HL-60 (cell line): ENCODE measurements around the gene FAM174C.

ENCODE experiments used
- DNase-seq, 2 experiments: peaks; one replicate each; pipeline ENCODE4 v3.0.0-alpha.2; 2010 to 2020; ENCODE audit warnings: low read depth in 1 of 2, low spot score in 1 of 2
- H3K27ac ChIP-seq: fragments of 250-450 bp; sonication (Bioruptor Pico); replicated peaks from 2 replicates; pipeline ENCODE4 v1.5.1; 2020; ENCODE audit warnings: mild to moderate bottlenecking, moderate library complexity
- H3K27me3 ChIP-seq: fragments of 250-450 bp; sonication (Bioruptor Pico); 2 replicates; pipeline ENCODE4 v1.5.1; 2021; ENCODE audit warnings: mild to moderate bottlenecking, moderate library complexity; ENCODE audit not compliant: insufficient read depth, poor library complexity, severe bottlenecking
- H3K4me3 ChIP-seq: replicated peaks from 2 replicates; pipeline ENCODE4 v1.5.1; 2011; ENCODE audit warnings: mild to moderate bottlenecking, control low read depth, low read length; ENCODE audit not compliant: insufficient read depth
- GABPA ChIP-seq: IDR thresholded peaks from 2 replicates; pipeline ENCODE4 v1.6.1; 2012; ENCODE audit warnings: low read depth
- POLR2AphosphoS5 ChIP-seq: IDR thresholded peaks from 2 replicates; pipeline ENCODE4 v1.6.1; 2012; ENCODE audit warnings: low read depth
- SPI1 ChIP-seq: IDR thresholded peaks from 2 replicates; pipeline ENCODE4 v1.6.1; 2012; ENCODE audit warnings: low read depth, mild to moderate bottlenecking, borderline replicate concordance
- TF ChIP-seq, protein P1 (sequence below): IDR thresholded peaks from one replicate; pipeline ENCODE4 v1.5.1; 2011; ENCODE audit warnings: low read length, control low read depth, inconsistent platforms; ENCODE audit not compliant: insufficient read depth
- TF ChIP-seq, protein P2 (sequence below): IDR thresholded peaks from 2 replicates; pipeline ENCODE4 v1.6.1; 2012; ENCODE audit warnings: low read depth; ENCODE audit not compliant: insufficient replicate concordance

FAM174C gene

DNA sequence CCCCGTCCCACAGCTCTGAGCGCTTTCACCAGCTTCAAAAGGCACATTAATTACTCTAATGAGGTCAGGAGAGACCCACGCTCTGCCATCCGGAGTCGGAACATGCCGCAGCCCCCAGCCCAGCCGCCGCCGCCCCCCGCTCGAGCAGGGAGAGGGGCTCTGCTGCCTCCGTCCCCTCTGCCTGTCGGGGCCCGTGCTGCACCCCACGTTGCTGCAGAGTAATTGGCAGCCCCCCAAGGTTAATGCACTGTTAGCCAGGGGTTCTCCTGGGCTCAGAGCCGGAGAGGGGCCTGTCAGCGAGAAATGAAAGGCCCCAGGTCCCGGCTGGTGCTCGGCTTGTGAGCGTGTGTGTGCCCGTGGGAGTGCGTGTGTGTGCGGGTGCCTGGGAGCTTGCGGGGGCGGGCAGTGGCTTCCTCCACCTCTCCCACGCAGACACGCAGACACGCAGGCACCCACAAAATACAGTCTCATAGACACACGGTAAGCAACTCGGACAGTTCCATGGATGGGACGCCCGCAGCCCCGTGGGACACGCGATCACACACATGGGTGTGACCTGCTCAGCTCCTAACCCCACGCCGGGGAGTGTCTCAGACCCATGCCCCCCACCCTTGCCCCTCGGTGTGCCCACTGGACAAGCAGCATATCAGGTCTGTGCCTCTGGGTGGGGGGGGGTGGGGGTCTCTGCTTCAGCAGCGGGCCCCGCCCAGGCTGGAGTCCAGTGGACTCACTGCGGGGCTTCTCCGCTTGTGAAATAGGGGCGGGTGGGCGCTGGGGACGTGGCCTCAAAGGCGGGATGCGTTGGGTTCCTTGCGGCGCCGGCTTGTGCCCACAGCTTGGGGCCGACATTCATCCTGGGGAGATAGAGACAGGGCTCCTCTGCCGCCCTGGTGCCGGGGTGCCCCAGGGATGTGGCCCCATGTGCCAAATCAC lies 5.6 kb downstream of the FAM174C start:
- Histone ChIP-seq H3K4me3 (no peak overlapping the region), H3K27ac (no peak overlapping the region), H3K27me3 (peaks cover 16% of the 10 kb centered on the region)
- DNase-seq = no peak
- TF ChIP-seq POLR2AphosphoS5 = 0 out of 2 replicates have a peak, but pooled peaks have one; percentile 21
- no peak for TF ChIP-seq SPI1

DNA sequence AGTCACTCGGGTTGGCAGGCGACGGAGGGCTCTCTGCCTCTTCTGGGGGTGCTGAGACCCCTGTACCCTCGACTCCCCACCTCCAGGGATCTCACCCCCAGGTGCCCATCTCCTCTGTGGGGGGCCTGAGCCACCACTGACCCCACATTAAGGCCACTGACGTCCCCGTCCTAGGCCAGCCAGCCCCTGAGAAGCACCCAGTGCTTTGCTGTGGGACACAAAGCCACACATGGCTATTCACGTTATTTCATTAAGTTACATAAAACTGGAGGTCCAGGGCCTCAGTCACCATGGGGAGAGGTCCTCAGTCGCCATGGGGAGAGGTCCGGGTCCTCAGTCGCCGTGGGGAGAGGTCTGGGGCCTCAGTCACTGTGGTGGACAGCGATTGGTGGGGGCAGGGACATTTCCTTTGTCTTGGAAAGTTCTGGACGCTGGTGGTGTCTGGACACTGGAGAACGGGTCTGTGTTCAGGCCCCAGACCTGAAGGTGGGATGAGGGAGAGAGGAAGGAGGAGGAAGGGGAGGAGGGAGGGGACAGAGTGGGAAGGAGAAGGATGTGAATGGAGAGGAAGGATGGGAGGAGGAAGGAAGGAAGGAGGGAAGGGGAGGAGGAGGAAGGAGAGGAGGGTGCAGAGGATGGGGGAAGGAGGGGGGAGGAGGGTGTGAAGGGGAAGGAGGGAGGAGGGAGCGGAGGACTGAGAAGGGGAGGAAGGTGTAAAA lies 6.4 kb downstream of the FAM174C start:
- Histone ChIP-seq H3K4me3 (no peak overlapping the region), H3K27me3 (peaks cover 21% of the 10 kb centered on the region), H3K27ac (no peak overlapping the region)
- no peak for TF ChIP-seq POLR2AphosphoS5
- TF ChIP-seq, protein P1, sequence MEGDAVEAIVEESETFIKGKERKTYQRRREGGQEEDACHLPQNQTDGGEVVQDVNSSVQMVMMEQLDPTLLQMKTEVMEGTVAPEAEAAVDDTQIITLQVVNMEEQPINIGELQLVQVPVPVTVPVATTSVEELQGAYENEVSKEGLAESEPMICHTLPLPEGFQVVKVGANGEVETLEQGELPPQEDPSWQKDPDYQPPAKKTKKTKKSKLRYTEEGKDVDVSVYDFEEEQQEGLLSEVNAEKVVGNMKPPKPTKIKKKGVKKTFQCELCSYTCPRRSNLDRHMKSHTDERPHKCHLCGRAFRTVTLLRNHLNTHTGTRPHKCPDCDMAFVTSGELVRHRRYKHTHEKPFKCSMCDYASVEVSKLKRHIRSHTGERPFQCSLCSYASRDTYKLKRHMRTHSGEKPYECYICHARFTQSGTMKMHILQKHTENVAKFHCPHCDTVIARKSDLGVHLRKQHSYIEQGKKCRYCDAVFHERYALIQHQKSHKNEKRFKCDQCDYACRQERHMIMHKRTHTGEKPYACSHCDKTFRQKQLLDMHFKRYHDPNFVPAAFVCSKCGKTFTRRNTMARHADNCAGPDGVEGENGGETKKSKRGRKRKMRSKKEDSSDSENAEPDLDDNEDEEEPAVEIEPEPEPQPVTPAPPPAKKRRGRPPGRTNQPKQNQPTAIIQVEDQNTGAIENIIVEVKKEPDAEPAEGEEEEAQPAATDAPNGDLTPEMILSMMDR = no peak
- TF ChIP-seq, protein P2, sequence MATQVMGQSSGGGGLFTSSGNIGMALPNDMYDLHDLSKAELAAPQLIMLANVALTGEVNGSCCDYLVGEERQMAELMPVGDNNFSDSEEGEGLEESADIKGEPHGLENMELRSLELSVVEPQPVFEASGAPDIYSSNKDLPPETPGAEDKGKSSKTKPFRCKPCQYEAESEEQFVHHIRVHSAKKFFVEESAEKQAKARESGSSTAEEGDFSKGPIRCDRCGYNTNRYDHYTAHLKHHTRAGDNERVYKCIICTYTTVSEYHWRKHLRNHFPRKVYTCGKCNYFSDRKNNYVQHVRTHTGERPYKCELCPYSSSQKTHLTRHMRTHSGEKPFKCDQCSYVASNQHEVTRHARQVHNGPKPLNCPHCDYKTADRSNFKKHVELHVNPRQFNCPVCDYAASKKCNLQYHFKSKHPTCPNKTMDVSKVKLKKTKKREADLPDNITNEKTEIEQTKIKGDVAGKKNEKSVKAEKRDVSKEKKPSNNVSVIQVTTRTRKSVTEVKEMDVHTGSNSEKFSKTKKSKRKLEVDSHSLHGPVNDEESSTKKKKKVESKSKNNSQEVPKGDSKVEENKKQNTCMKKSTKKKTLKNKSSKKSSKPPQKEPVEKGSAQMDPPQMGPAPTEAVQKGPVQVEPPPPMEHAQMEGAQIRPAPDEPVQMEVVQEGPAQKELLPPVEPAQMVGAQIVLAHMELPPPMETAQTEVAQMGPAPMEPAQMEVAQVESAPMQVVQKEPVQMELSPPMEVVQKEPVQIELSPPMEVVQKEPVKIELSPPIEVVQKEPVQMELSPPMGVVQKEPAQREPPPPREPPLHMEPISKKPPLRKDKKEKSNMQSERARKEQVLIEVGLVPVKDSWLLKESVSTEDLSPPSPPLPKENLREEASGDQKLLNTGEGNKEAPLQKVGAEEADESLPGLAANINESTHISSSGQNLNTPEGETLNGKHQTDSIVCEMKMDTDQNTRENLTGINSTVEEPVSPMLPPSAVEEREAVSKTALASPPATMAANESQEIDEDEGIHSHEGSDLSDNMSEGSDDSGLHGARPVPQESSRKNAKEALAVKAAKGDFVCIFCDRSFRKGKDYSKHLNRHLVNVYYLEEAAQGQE = no peak
- TF ChIP-seq SPI1 = no peak
- no peak for TF ChIP-seq GABPA
- peak in 1 of 2 experiments; percentile 70 for DNase-seq

DNA sequence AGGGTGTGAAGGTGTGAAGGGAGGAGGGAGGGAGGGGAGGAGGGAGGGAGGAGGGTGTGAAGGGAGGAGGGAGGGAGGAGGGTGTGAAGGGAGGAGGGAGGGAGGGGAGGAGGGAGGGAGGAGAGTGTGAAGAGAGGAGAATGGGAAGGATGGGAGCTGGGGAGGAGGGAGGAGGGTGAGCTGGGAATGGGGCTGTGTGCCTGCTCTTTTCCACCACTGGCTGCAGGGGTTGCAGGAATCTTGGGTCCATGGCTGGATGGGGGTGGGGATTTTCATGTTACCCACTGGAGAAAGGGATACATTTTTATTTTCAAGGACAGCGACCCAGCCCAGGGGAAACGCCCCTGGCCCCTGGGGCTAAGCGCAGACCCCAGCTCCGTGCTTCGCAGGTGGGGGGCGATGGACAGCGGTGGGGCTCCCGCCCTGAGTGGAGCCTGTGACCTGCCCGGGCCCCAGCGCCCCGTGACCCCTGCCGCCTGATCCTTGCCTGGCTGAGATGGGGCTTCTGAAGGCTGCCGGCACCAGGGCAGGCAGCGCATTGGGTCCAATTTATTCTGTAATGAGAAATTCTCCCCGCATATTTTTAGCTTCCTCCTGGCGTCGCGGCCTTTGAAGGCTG lies 7.4 kb downstream of the FAM174C start:
- no peak overlapping the region for H3K4me3 ChIP-seq
- H3K27me3 ChIP-seq = peaks cover 31% of the 10 kb centered on the region
- TF ChIP-seq SPI1 (no peak), POLR2AphosphoS5 (no peak), GABPA (no peak)
- TF ChIP-seq, protein P2 = no peak
- TF ChIP-seq, protein P1 = no peak
- H3K27ac ChIP-seq = no peak overlapping the region
- DNase-seq = no peak
